Neutrophil (primary cell): ENCODE measurements around the gene HMX1.

ENCODE experiments used
- H3K27ac ChIP-seq: fragments of 200-600 bp; sonication (generic); 2 replicates; pipeline ENCODE4 v1.5.1; 2016; ENCODE audit warnings: mild to moderate bottlenecking, moderate library complexity
- H3K27me3 ChIP-seq: fragments of 200-600 bp; sonication (generic); 2 replicates; pipeline ENCODE4 v1.6.0; 2016; ENCODE audit warnings: mild to moderate bottlenecking
- H3K36me3 ChIP-seq: fragments of 200-600 bp; sonication (generic); 2 replicates; pipeline ENCODE4 v1.5.1; 2017
- H3K4me1 ChIP-seq, 2 experiments: fragments of 200-600 bp in 1 of 2; sonication (generic) in 1 of 2; 1 replicate in 1 of 2; 2 replicates in 1 of 2; pipeline versions ENCODE4 v1.5.1 to v1.6.1; 2013 to 2016; ENCODE audit warnings: low read depth in 1 of 2, low read length in 1 of 2, mild to moderate bottlenecking in 1 of 2, moderate library complexity in 1 of 2; ENCODE audit not compliant: control insufficient read depth in 1 of 2, insufficient read depth in 1 of 2
- H3K4me3 ChIP-seq, 2 experiments: fragments of 200-600 bp in 1 of 2; sonication (generic) in 1 of 2; 1 replicate in 1 of 2; 2 replicates in 1 of 2; pipeline ENCODE4 v1.5.1; 2013 to 2016; ENCODE audit warnings: low read depth in 1 of 2, low read length in 1 of 2, mild to moderate bottlenecking in 1 of 2, moderate library complexity in 1 of 2
- H3K9me3 ChIP-seq: fragments of 200-600 bp; sonication (generic); 2 replicates; pipeline ENCODE4 v1.5.1; 2016
- CTCF ChIP-seq: fragments of 200-600 bp; sonication (generic); IDR thresholded peaks from 2 replicates; pipeline ENCODE4 v1.5.1; 2016; ENCODE audit warnings: antibody characterized with exemption

HMX1 gene

GRCh38 chr4:8904666-8905065 is 33.0 kb upstream of the HMX1 start:
- H3K27me3 ChIP-seq = no peaks in the 10 kb centered on the region
- no peaks in the 10 kb centered on the region for H3K36me3 ChIP-seq
- H3K27ac ChIP-seq = no peak overlapping the region
- no peaks in the 10 kb centered on the region for H3K9me3 ChIP-seq
- no peaks in the 10 kb centered on the region for H3K4me1 ChIP-seq
- TF ChIP-seq CTCF = no peak
- H3K4me3 ChIP-seq = no peak overlapping the region

- H3K27me3 ChIP-seq = no peaks in the 10 kb centered on the region
- H3K4me1 ChIP-seq = no peaks in the 10 kb centered on the region
- H3K36me3 ChIP-seq = no peaks in the 10 kb centered on the region
- H3K27ac ChIP-seq = no peak overlapping the region
- no peak overlapping the region for H3K4me3 ChIP-seq
- H3K9me3 ChIP-seq = no peaks in the 10 kb centered on the region
- TF ChIP-seq CTCF = no peak
Measured at GRCh38 chr4:8904041-8904501, 32.4 kb upstream of the HMX1 start.

GRCh38 chr4:8901335-8901734 is 29.7 kb upstream of the HMX1 start:
- Histone ChIP-seq H3K4me1 (no peaks in the 10 kb centered on the region), H3K4me3 (no peak overlapping the region), H3K27me3 (peaks cover 24% of the 10 kb centered on the region), H3K36me3 (no peaks in the 10 kb centered on the region), H3K9me3 (no peaks in the 10 kb centered on the region), H3K27ac (no peak overlapping the region)
- no peak for TF ChIP-seq CTCF

- no peak overlapping the region for H3K4me3 ChIP-seq
- no peaks in the 10 kb centered on the region for H3K9me3 ChIP-seq
- H3K27ac ChIP-seq = no peak overlapping the region
- no peak for TF ChIP-seq CTCF
- H3K36me3 ChIP-seq = no peaks in the 10 kb centered on the region
- H3K27me3 ChIP-seq = peaks cover 32% of the 10 kb centered on the region
- H3K4me1 ChIP-seq = no peaks in the 10 kb centered on the region
Measured at GRCh38 chr4:8900588-8900987, 28.9 kb upstream of the HMX1 start.

- peaks cover 53% of the 10 kb centered on the region for H3K27me3 ChIP-seq
- no peaks in the 10 kb centered on the region for H3K9me3 ChIP-seq
- H3K4me3 ChIP-seq = no peak overlapping the region
- H3K27ac ChIP-seq = no peak overlapping the region
- H3K36me3 ChIP-seq = no peaks in the 10 kb centered on the region
- no peak for TF ChIP-seq CTCF
- H3K4me1 ChIP-seq = no peaks in the 10 kb centered on the region
Measured at GRCh38 chr4:8898419-8898818, 26.8 kb upstream of the HMX1 start.
